ENCODE results near the gene CUEDC2.

CUEDC2 gene

GRCh38 chr10:102423372-102423968 lies 8.9 kb downstream of the CUEDC2 start:
- WGBS = 95% methylated on average over 13 of the region's 13 CpGs
- Histone ChIP-seq H3K9ac (ENCODE audit: low read depth, low read length) (no peak overlapping the region), H3K9me3 (ENCODE audit: insufficient read depth, low read depth, low read length) (no peaks in the 10 kb centered on the region), H3K27me3 (ENCODE audit: insufficient read depth, low read length) (peaks cover 9% of the 10 kb centered on the region), H3K27ac (ENCODE audit: low read depth, low read length) (no peak overlapping the region), H3K36me3 (ENCODE audit: insufficient read depth, low read length) (peaks cover 17% of the 10 kb centered on the region), H3K4me1 (ENCODE audit: insufficient read depth, low read length) (peaks cover 6% of the 10 kb centered on the region), H3K4me3 (ENCODE audit: low read length) (no peak overlapping the region)

GRCh38 chr10:102422545-102423129 lies 9.7 kb downstream of the CUEDC2 start:
- Histone ChIP-seq H3K9me3 (ENCODE audit: insufficient read depth, low read depth, low read length) (no peaks in the 10 kb centered on the region), H3K27me3 (ENCODE audit: insufficient read depth, low read length) (peaks cover 12% of the 10 kb centered on the region), H3K36me3 (ENCODE audit: insufficient read depth, low read length) (peaks cover 17% of the 10 kb centered on the region), H3K9ac (ENCODE audit: low read depth, low read length) (0 out of 2 replicates have a peak overlapping the region, but pooled peaks have one; percentile 78), H3K27ac (ENCODE audit: low read depth, low read length) (no peak overlapping the region), H3K4me1 (ENCODE audit: insufficient read depth, low read length) (peaks cover 10% of the 10 kb centered on the region), H3K4me3 (ENCODE audit: low read length) (peak overlapping the region; percentile 72)
- 18% methylated on average over 28 of the region's 28 CpGs for WGBS

GRCh38 chr10:102421757-102422512 lies 10.4 kb downstream of the CUEDC2 start:
- Histone ChIP-seq H3K9me3 (ENCODE audit: insufficient read depth, low read depth, low read length) (no peaks in the 10 kb centered on the region), H3K27me3 (ENCODE audit: insufficient read depth, low read length) (peaks cover 12% of the 10 kb centered on the region), H3K4me1 (ENCODE audit: insufficient read depth, low read length) (peaks cover 10% of the 10 kb centered on the region), H3K4me3 (ENCODE audit: low read length) (peak overlapping the region; percentile 72), H3K9ac (ENCODE audit: low read depth, low read length) (peak overlapping the region; percentile 78), H3K36me3 (ENCODE audit: insufficient read depth, low read length) (peaks cover 17% of the 10 kb centered on the region), H3K27ac (ENCODE audit: low read depth, low read length) (no peak overlapping the region; the same call in 1 of the 2 replicates)
- WGBS = 5% methylated on average over 62 of the region's 62 CpGs

GRCh38 chr10:102421507-102421756 lies 10.9 kb downstream of the CUEDC2 start:
- Histone ChIP-seq H3K9ac (ENCODE audit: low read depth, low read length) (peak overlapping the region; percentile 78), H3K27ac (ENCODE audit: low read depth, low read length) (peak overlapping the region; percentile 86; the same call in 1 of the 2 replicates), H3K36me3 (ENCODE audit: insufficient read depth, low read length) (peaks cover 17% of the 10 kb centered on the region), H3K9me3 (ENCODE audit: insufficient read depth, low read depth, low read length) (no peaks in the 10 kb centered on the region), H3K4me3 (ENCODE audit: low read length) (peak overlapping the region; percentile 72), H3K27me3 (ENCODE audit: insufficient read depth, low read length) (peaks cover 12% of the 10 kb centered on the region), H3K4me1 (ENCODE audit: insufficient read depth, low read length) (peaks cover 10% of the 10 kb centered on the region)
- 1% methylated on average over 14 of the region's 14 CpGs for WGBS

GRCh38 chr10:102420714-102421506 lies 11.5 kb downstream of the CUEDC2 start, which contains the start of gene FBXL15:
TSS of gene FBXL15 (plus strand) at chr10:102420836. CDS start at chr10:102421130, 294 bp downstream.
- peak within 1 kb of the TSS; percentile 86; the same call in 1 of the 2 replicates for H3K27ac ChIP-seq (ENCODE audit: low read depth, low read length)
- under 1% methylated on average over 66 of the region's 66 CpGs for WGBS
- no peaks in the 10 kb centered on the region for H3K9me3 ChIP-seq (ENCODE audit: insufficient read depth, low read depth, low read length)
- peaks cover 17% of the 10 kb centered on the region for H3K36me3 ChIP-seq (ENCODE audit: insufficient read depth, low read length)
- peak within 1 kb of the TSS; percentile 78 for H3K9ac ChIP-seq (ENCODE audit: low read depth, low read length)
- H3K4me3 ChIP-seq (ENCODE audit: low read length) = peak within 1 kb of the TSS; percentile 72
- peaks cover 12% of the 10 kb centered on the region for H3K27me3 ChIP-seq (ENCODE audit: insufficient read depth, low read length)
- peaks cover 10% of the 10 kb centered on the region for H3K4me1 ChIP-seq (ENCODE audit: insufficient read depth, low read length)

GRCh38 chr10:102420181-102420713 lies 12.1 kb downstream of the CUEDC2 start:
- Histone ChIP-seq H3K36me3 (ENCODE audit: insufficient read depth, low read length) (peaks cover 17% of the 10 kb centered on the region), H3K9ac (ENCODE audit: low read depth, low read length) (0 out of 2 replicates have a peak overlapping the region, but pooled peaks have one; percentile 78), H3K4me3 (ENCODE audit: low read length) (peak overlapping the region; percentile 72), H3K4me1 (ENCODE audit: insufficient read depth, low read length) (peaks cover 10% of the 10 kb centered on the region), H3K9me3 (ENCODE audit: insufficient read depth, low read depth, low read length) (no peaks in the 10 kb centered on the region), H3K27me3 (ENCODE audit: insufficient read depth, low read length) (peaks cover 12% of the 10 kb centered on the region), H3K27ac (ENCODE audit: low read depth, low read length) (peak overlapping the region; percentile 86; the same call in 1 of the 2 replicates)
- WGBS = under 1% methylated on average over 14 of the region's 21 CpGs

- WGBS = 1% methylated on average over 53 of the region's 54 CpGs
- H3K36me3 ChIP-seq (ENCODE audit: insufficient read depth, low read length) = peaks cover 16% of the 10 kb centered on the region
- H3K9me3 ChIP-seq (ENCODE audit: insufficient read depth, low read depth, low read length) = no peaks in the 10 kb centered on the region
- peaks cover 10% of the 10 kb centered on the region for H3K4me1 ChIP-seq (ENCODE audit: insufficient read depth, low read length)
- H3K27me3 ChIP-seq (ENCODE audit: insufficient read depth, low read length) = peaks cover 12% of the 10 kb centered on the region
- no peak overlapping the region for H3K9ac ChIP-seq (ENCODE audit: low read depth, low read length)
- H3K27ac ChIP-seq (ENCODE audit: low read depth, low read length) = peak overlapping the region; percentile 57; the same call in 1 of the 2 replicates
- H3K4me3 ChIP-seq (ENCODE audit: low read length) = peak overlapping the region; percentile 72
Measured at GRCh38 chr10:102419269-102420180, 12.8 kb downstream of the CUEDC2 start.

- H3K36me3 ChIP-seq (ENCODE audit: insufficient read depth, low read length) = peaks cover 8% of the 10 kb centered on the region
- peaks cover 12% of the 10 kb centered on the region for H3K27me3 ChIP-seq (ENCODE audit: insufficient read depth, low read length)
- H3K4me1 ChIP-seq (ENCODE audit: insufficient read depth, low read length) = peaks cover 10% of the 10 kb centered on the region
- WGBS = under 1% methylated on average over 43 of the region's 45 CpGs
- H3K4me3 ChIP-seq (ENCODE audit: low read length) = peak within 1 kb of the TSS; percentile 72
- no peaks in the 10 kb centered on the region for H3K9me3 ChIP-seq (ENCODE audit: insufficient read depth, low read depth, low read length)
- H3K9ac ChIP-seq (ENCODE audit: low read depth, low read length) = no peak within 1 kb of the TSS
- peak within 1 kb of the TSS; percentile 57; the same call in 1 of the 2 replicates for H3K27ac ChIP-seq (ENCODE audit: low read depth, low read length)
Measured at GRCh38 chr10:102418622-102419268, 13.6 kb downstream of the CUEDC2 start, which contains the start of gene PSD. TSS of gene PSD (minus strand) at chr10:102418785. CDS start at chr10:102417038, 1,747 bp downstream.

- Histone ChIP-seq H3K36me3 (ENCODE audit: insufficient read depth, low read length) (no peaks in the 10 kb centered on the region), H3K27ac (ENCODE audit: low read depth, low read length) (no peak overlapping the region), H3K9me3 (ENCODE audit: insufficient read depth, low read depth, low read length) (no peaks in the 10 kb centered on the region), H3K4me1 (ENCODE audit: insufficient read depth, low read length) (peaks cover 4% of the 10 kb centered on the region; the same call in 1 of the 2 replicates), H3K27me3 (ENCODE audit: insufficient read depth, low read length) (peaks cover 10% of the 10 kb centered on the region), H3K4me3 (ENCODE audit: low read length) (no peak overlapping the region), H3K9ac (ENCODE audit: low read depth, low read length) (no peak overlapping the region)
- 92% methylated on average over 20 of the region's 20 CpGs for WGBS
Measured at GRCh38 chr10:102416695-102417094, 15.7 kb downstream of the CUEDC2 start.

Data from HUES64 (cell line).